Measurements from ENCODE around the gene CCDC51. TPM values are rescaled to one million over a fixed set of nuclear protein-coding genes. Genes with fewer than 3 reads are reported as not detected.
"Not testable (repeated sequence)": the region's sequence is repeated elsewhere in the genome, so short reads cannot be mapped to it uniquely, and the experiment has no call there.

Gene CCDC51
- polyA plus RNA-seq, 1 of the 3 experiments (the other 2 are of a cell fraction) = 24.2 TPM

GRCh38 chr3:48439820-48440589 lies at the start of gene CCDC51, which contains the start of gene TMA7 (continued):
- TF ChIP-seq, protein P1, sequence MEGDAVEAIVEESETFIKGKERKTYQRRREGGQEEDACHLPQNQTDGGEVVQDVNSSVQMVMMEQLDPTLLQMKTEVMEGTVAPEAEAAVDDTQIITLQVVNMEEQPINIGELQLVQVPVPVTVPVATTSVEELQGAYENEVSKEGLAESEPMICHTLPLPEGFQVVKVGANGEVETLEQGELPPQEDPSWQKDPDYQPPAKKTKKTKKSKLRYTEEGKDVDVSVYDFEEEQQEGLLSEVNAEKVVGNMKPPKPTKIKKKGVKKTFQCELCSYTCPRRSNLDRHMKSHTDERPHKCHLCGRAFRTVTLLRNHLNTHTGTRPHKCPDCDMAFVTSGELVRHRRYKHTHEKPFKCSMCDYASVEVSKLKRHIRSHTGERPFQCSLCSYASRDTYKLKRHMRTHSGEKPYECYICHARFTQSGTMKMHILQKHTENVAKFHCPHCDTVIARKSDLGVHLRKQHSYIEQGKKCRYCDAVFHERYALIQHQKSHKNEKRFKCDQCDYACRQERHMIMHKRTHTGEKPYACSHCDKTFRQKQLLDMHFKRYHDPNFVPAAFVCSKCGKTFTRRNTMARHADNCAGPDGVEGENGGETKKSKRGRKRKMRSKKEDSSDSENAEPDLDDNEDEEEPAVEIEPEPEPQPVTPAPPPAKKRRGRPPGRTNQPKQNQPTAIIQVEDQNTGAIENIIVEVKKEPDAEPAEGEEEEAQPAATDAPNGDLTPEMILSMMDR (IDR thresholded peaks at IDR 0.05) = no peak
- peak; percentile 92 for TF ChIP-seq MXI1 (IDR thresholded peaks at IDR 0.05; ENCODE audit: low read depth, low read length)
- TF ChIP-seq, protein P2, sequence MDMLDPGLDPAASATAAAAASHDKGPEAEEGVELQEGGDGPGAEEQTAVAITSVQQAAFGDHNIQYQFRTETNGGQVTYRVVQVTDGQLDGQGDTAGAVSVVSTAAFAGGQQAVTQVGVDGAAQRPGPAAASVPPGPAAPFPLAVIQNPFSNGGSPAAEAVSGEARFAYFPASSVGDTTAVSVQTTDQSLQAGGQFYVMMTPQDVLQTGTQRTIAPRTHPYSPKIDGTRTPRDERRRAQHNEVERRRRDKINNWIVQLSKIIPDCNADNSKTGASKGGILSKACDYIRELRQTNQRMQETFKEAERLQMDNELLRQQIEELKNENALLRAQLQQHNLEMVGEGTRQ (IDR thresholded peaks at IDR 0.05; ENCODE audit: borderline replicate concordance, low read depth, low read length) = no peak
- no peak for TF ChIP-seq JUND (IDR thresholded peaks at IDR 0.05)
- no peak for TF ChIP-seq RCOR1 (IDR thresholded peaks at IDR 0.05; ENCODE audit: low read length)
- TF ChIP-seq EP300 (IDR thresholded peaks at IDR 0.05; ENCODE audit: borderline replicate concordance in 1 of 2, low read depth in 1 of 2, low read length in 1 of 2) = 0 out of 4 replicates have a peak, but pooled peaks of 1 of the 2 experiments have one; percentile 20
- peak; percentile 99 for TF ChIP-seq GABPA (IDR thresholded peaks at IDR 0.05; ENCODE audit: low read depth)
- no peak for TF ChIP-seq NRF1 (IDR thresholded peaks at IDR 0.05; ENCODE audit: low read depth, low read length)
- peak; percentile 96 for TF ChIP-seq ELF1 (IDR thresholded peaks at IDR 0.05)
- TF ChIP-seq YY1 (IDR thresholded peaks at IDR 0.05; ENCODE audit: low read depth) = peak; percentile 92
- TF ChIP-seq RXRA (IDR thresholded peaks at IDR 0.05; ENCODE audit: borderline replicate concordance, low read depth) = no peak
- no peak for TF ChIP-seq FOXJ3 (CRISPR knock-in tag; IDR thresholded peaks at IDR 0.05)
- no peak for TF ChIP-seq TCF12 (IDR thresholded peaks at IDR 0.05)
- TF ChIP-seq PBX3 (IDR thresholded peaks at IDR 0.05) = peak; percentile 74

DNA sequence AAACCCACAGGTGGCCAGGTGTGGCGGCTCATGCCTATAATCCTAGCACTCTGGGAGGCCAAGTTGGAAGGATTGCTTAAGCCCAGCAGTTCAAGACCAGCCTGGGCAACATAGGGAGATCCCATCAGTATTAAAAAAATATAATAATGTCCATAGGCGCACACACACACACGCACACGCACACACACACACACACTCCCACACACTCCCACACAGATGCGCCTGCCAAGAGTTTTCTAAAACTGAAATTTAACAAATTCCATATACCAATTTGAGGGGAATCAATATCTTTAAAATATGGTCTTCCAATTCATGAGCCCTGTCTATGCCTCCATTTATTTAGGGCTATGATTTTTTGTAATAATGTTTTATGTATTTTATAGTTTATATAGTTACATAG lies 47.0 kb upstream of the CCDC51 start:
- CTCF ChIA-PET = interaction anchor here (1.0 kb wide), 1 partner anchor 16 kb away, joined by 4 read pairs; no protein-coding TSS in a partner anchor
- DNase-seq = no peak
- no peak overlapping the region for H3K9ac ChIP-seq
- H3K36me3 ChIP-seq (replicated peaks in 1 of 2; ENCODE audit: control insufficient read depth in 1 of 2, insufficient read depth in 2 of 2, low read length in 1 of 2) = peaks cover 0 to 5% of the 10 kb centered on the region in 2 experiments
- H3K9me2 ChIP-seq = no peaks in the 10 kb centered on the region
- H3K27me3 ChIP-seq (ENCODE audit: insufficient read depth) = no peaks in the 10 kb centered on the region
- no peak overlapping the region for H2AFZ ChIP-seq (ENCODE audit: low read depth)
- TF ChIP-seq FOSL2 (IDR thresholded peaks at IDR 0.05; ENCODE audit: borderline replicate concordance, low read depth) = no peak
- no peak for TF ChIP-seq FOXM1 (IDR thresholded peaks at IDR 0.05; ENCODE audit: low read depth)
- TF ChIP-seq TCF12 (IDR thresholded peaks at IDR 0.05) = no peak
- TF ChIP-seq CHD2 (IDR thresholded peaks at IDR 0.05; ENCODE audit: low read length, partially characterized antibody) = no peak
- TF ChIP-seq ELF1 (IDR thresholded peaks at IDR 0.05) = no peak
- TF ChIP-seq NRF1 (IDR thresholded peaks at IDR 0.05; ENCODE audit: low read depth, low read length) = no peak
- TF ChIP-seq, protein P1 (IDR thresholded peaks at IDR 0.05) = no peak
- TF ChIP-seq EZH2phosphoT487 (IDR thresholded peaks at IDR 0.05; ENCODE audit: borderline replicate concordance, low read depth) = no peak
- TF ChIP-seq EP300 (IDR thresholded peaks at IDR 0.05; ENCODE audit: borderline replicate concordance in 1 of 2, low read depth in 1 of 2, low read length in 1 of 2) = no peak
- no peak for TF ChIP-seq JUND (IDR thresholded peaks at IDR 0.05)
- no peak for TF ChIP-seq RAD21 (IDR thresholded peaks at IDR 0.05; ENCODE audit: low read length)
- no peak for TF ChIP-seq SIN3A (IDR thresholded peaks at IDR 0.05; ENCODE audit: borderline replicate concordance, low read depth, low read length)
- no peaks in the 10 kb centered on the region for H3K79me2 ChIP-seq (ENCODE audit: insufficient read depth)
- H3K4me2 ChIP-seq = no peak overlapping the region
- H3K9me3 ChIP-seq = no peaks in the 10 kb centered on the region
- no peak overlapping the region for H3K4me3 ChIP-seq (ENCODE audit: low read depth in 2 of 2, low read length in 1 of 2)
- 96% methylated on average over 5 of the region's 5 CpGs for WGBS (ENCODE audit: low lambda C conversion rate)
- no peaks in the 10 kb centered on the region for H3K4me1 ChIP-seq (ENCODE audit: control insufficient read depth in 1 of 2, insufficient read depth in 2 of 2, low read depth in 1 of 2, low read length in 1 of 2)
- POLR2A ChIA-PET = no interaction called here
- H4K20me1 ChIP-seq (ENCODE audit: insufficient read depth) = no peaks in the 10 kb centered on the region
- peaks cover 14% of the 10 kb centered on the region for H3F3A ChIP-seq (replicated peaks; ENCODE audit: insufficient read depth)
- H3K27ac ChIP-seq (ENCODE audit: low read depth in 2 of 2, low read length in 1 of 2) = no peak overlapping the region

GRCh38 chr3:48482822-48483221 lies 42.9 kb upstream of the CCDC51 start:
- H3K9ac ChIP-seq; H3K9me3 ChIP-seq; DNase-seq; H3K4me1 ChIP-seq (ENCODE audit: control insufficient read depth in 1 of 2, insufficient read depth in 2 of 2, low read depth in 1 of 2, low read length in 1 of 2); H3K4me2 ChIP-seq; POLR2A ChIA-PET; H2AFZ ChIP-seq (ENCODE audit: low read depth); H3K27ac ChIP-seq (ENCODE audit: low read depth in 2 of 2, low read length in 1 of 2); H3K9me2 ChIP-seq; H4K20me1 ChIP-seq (ENCODE audit: insufficient read depth); H3K79me2 ChIP-seq (ENCODE audit: insufficient read depth); H3K4me3 ChIP-seq (ENCODE audit: low read depth in 2 of 2, low read length in 1 of 2); H3K27me3 ChIP-seq (ENCODE audit: insufficient read depth); H3K36me3 ChIP-seq (replicated peaks in 1 of 2; ENCODE audit: control insufficient read depth in 1 of 2, insufficient read depth in 2 of 2, low read length in 1 of 2): not testable (repeated sequence)
- 98% methylated on average over 6 of the region's 6 CpGs for WGBS (ENCODE audit: low lambda C conversion rate)
- CTCF ChIA-PET = interaction anchor here (1.2 kb wide), 1 partner anchor 10 kb away, joined by 5 read pairs; no protein-coding TSS in a partner anchor
- H3F3A ChIP-seq (replicated peaks; ENCODE audit: insufficient read depth) = peaks cover 12% of the 10 kb centered on the region
